Inflammatory macrophage treated with lipopolysaccharide for 4 hours (primary cell): ENCODE measurements around the gene RNASE8.
A peak's percentile ranks its signal among the peaks of the same experiment; 100 is the strongest.

Source experiments
- DNase-seq: peaks from one replicate; pipeline ENCODE4 v3.0.0-alpha.2; 2020

The RNASE8 gene

GRCh38 chr14:21054123-21054767, 3.4 kb upstream of the RNASE8 start:
- DNase-seq: no peak

GRCh38 chr14:21054768-21055145, 2.9 kb upstream of the RNASE8 start:
- no peak for DNase-seq

- DNase-seq: no peak
These were observed 2.0 kb upstream of the RNASE8 start for GRCh38 chr14:21055432-21056117.

GRCh38 chr14:21056520-21057163, 980 bp upstream of the RNASE8 start:
- no peak for DNase-seq

GRCh38 chr14:21058903-21059302, 1.3 kb downstream of the RNASE8 start:
- no peak for DNase-seq

GRCh38 chr14:21059842-21060613, 2.4 kb downstream of the RNASE8 start:
- no peak for DNase-seq

GRCh38 chr14:21060614-21061346, 3.2 kb downstream of the RNASE8 start:
- DNase-seq: no peak

GRCh38 chr14:21061347-21061668, 3.7 kb downstream of the RNASE8 start:
- no peak for DNase-seq

- DNase-seq: no peak
These were observed 5.9 kb downstream of the RNASE8 start for GRCh38 chr14:21063479-21063878.

- DNase-seq: peak; percentile 20
These were observed 9.4 kb downstream of the RNASE8 start for GRCh38 chr14:21066882-21067502.

GRCh38 chr14:21068521-21069387, 11.1 kb downstream of the RNASE8 start:
- DNase-seq: peak; percentile 56

GRCh38 chr14:21069388-21070082, 11.9 kb downstream of the RNASE8 start:
- no peak for DNase-seq

- peak; percentile 36 for DNase-seq
These were observed 12.5 kb downstream of the RNASE8 start, which contains the start of gene ARHGEF40 for GRCh38 chr14:21070083-21070609. TSS of gene ARHGEF40 (plus strand) at chr14:21070304. CDS start at chr14:21070397, 93 bp downstream.

- DNase-seq: peak; percentile 23
These were observed 13.1 kb downstream of the RNASE8 start for GRCh38 chr14:21070610-21071224.

GRCh38 chr14:21071225-21072030, 13.8 kb downstream of the RNASE8 start:
- DNase-seq: peak; percentile 85

- DNase-seq: peak; percentile 82
These were observed 14.4 kb downstream of the RNASE8 start for GRCh38 chr14:21072031-21072473.

- DNase-seq: no peak
These were observed 15.2 kb downstream of the RNASE8 start for GRCh38 chr14:21072781-21073339.

GRCh38 chr14:21073921-21074320, 16.3 kb downstream of the RNASE8 start:
- no peak for DNase-seq
